ENCODE results near the gene ZNF511. TPM values are rescaled to one million over a fixed set of nuclear protein-coding genes. Genes with fewer than 3 reads are reported as not detected.

ZNF511 gene
- total RNA-seq, 1 experiment from 2014 or later, result 48.7 TPM

- DNase-seq, result no peak
- H3K27me3 ChIP-seq (ENCODE audit: control insufficient read depth, insufficient read depth, low read length), result peaks cover 8% of the 10 kb centered on the region
- no peak overlapping the region for H3K4me3 ChIP-seq (ENCODE audit: insufficient read depth, low read depth, low read length)
- peaks cover 9% of the 10 kb centered on the region for H3K36me3 ChIP-seq (replicated peaks; ENCODE audit: control insufficient read depth, insufficient read depth, low read length)
These were observed 29.1 kb upstream of the ZNF511 start for GRCh38 chr10:133279326-133280226.

GRCh38 chr10:133280391-133281059 lies 28.2 kb upstream of the ZNF511 start:
- DNase-seq, result no peak
- Histone ChIP-seq H3K27me3 (ENCODE audit: control insufficient read depth, insufficient read depth, low read length) (peaks cover 8% of the 10 kb centered on the region), H3K36me3 (replicated peaks; ENCODE audit: control insufficient read depth, insufficient read depth, low read length) (peaks cover 13% of the 10 kb centered on the region), H3K4me3 (ENCODE audit: insufficient read depth, low read depth, low read length) (no peak overlapping the region)

- Histone ChIP-seq H3K27me3 (ENCODE audit: control insufficient read depth, insufficient read depth, low read length) (peaks cover 6% of the 10 kb centered on the region), H3K36me3 (replicated peaks; ENCODE audit: control insufficient read depth, insufficient read depth, low read length) (peaks cover 13% of the 10 kb centered on the region)
- DNase-seq, result no peak
These were observed 27.6 kb upstream of the ZNF511 start for GRCh38 chr10:133281084-133281483.

GRCh38 chr10:133281628-133282372 lies 26.9 kb upstream of the ZNF511 start:
- Histone ChIP-seq H3K4me3 (ENCODE audit: insufficient read depth, low read depth, low read length) (no peak overlapping the region), H3K36me3 (replicated peaks; ENCODE audit: control insufficient read depth, insufficient read depth, low read length) (peaks cover 13% of the 10 kb centered on the region), H3K27me3 (ENCODE audit: control insufficient read depth, insufficient read depth, low read length) (no peaks in the 10 kb centered on the region)
- DNase-seq, result no peak

More at GRCh38 chr10:133281084-133281483, 27.6 kb upstream of the ZNF511 start:
- H3K4me3 ChIP-seq (ENCODE audit: insufficient read depth, low read depth, low read length), result no peak overlapping the region

GRCh38 chr10:133282846-133283390 lies 25.8 kb upstream of the ZNF511 start:
- DNase-seq, result no peak
- H3K4me3 ChIP-seq (ENCODE audit: insufficient read depth, low read depth, low read length), result no peak overlapping the region
- H3K27me3 ChIP-seq (ENCODE audit: control insufficient read depth, insufficient read depth, low read length), result no peaks in the 10 kb centered on the region
- peaks cover 15% of the 10 kb centered on the region for H3K36me3 ChIP-seq (replicated peaks; ENCODE audit: control insufficient read depth, insufficient read depth, low read length)

- no peak for DNase-seq
- H3K4me3 ChIP-seq (ENCODE audit: insufficient read depth, low read depth, low read length), result no peak overlapping the region
- no peaks in the 10 kb centered on the region for H3K27me3 ChIP-seq (ENCODE audit: control insufficient read depth, insufficient read depth, low read length)
- peaks cover 17% of the 10 kb centered on the region for H3K36me3 ChIP-seq (replicated peaks; ENCODE audit: control insufficient read depth, insufficient read depth, low read length)
These were observed 24.8 kb upstream of the ZNF511 start for GRCh38 chr10:133283931-133284330.

- H3K27me3 ChIP-seq (ENCODE audit: control insufficient read depth, insufficient read depth, low read length), result no peaks in the 10 kb centered on the region
- no peak overlapping the region for H3K4me3 ChIP-seq (ENCODE audit: insufficient read depth, low read depth, low read length)
- H3K36me3 ChIP-seq (replicated peaks; ENCODE audit: control insufficient read depth, insufficient read depth, low read length), result peaks cover 14% of the 10 kb centered on the region
- no peak for DNase-seq
These were observed 23.5 kb upstream of the ZNF511 start for GRCh38 chr10:133285217-133285616.

GRCh38 chr10:133286366-133286765 lies 22.3 kb upstream of the ZNF511 start:
- Histone ChIP-seq H3K4me3 (ENCODE audit: insufficient read depth, low read depth, low read length) (no peak overlapping the region), H3K27me3 (ENCODE audit: control insufficient read depth, insufficient read depth, low read length) (no peaks in the 10 kb centered on the region), H3K36me3 (replicated peaks; ENCODE audit: control insufficient read depth, insufficient read depth, low read length) (peaks cover 14% of the 10 kb centered on the region)
- no peak for DNase-seq

GRCh38 chr10:133287832-133288500 lies 20.7 kb upstream of the ZNF511 start:
- no peak for DNase-seq
- no peaks in the 10 kb centered on the region for H3K27me3 ChIP-seq (ENCODE audit: control insufficient read depth, insufficient read depth, low read length)
- H3K36me3 ChIP-seq (replicated peaks; ENCODE audit: control insufficient read depth, insufficient read depth, low read length), result peaks cover 17% of the 10 kb centered on the region
- H3K4me3 ChIP-seq (ENCODE audit: insufficient read depth, low read depth, low read length), result no peak overlapping the region

- no peak overlapping the region for H3K4me3 ChIP-seq (ENCODE audit: insufficient read depth, low read depth, low read length)
- no peaks in the 10 kb centered on the region for H3K27me3 ChIP-seq (ENCODE audit: control insufficient read depth, insufficient read depth, low read length)
- DNase-seq, result no peak
- peaks cover 16% of the 10 kb centered on the region for H3K36me3 ChIP-seq (replicated peaks; ENCODE audit: control insufficient read depth, insufficient read depth, low read length)
These were observed 19.0 kb upstream of the ZNF511 start for GRCh38 chr10:133289761-133290160.

- DNase-seq, result no peak
- peaks cover 24% of the 10 kb centered on the region for H3K36me3 ChIP-seq (replicated peaks; ENCODE audit: control insufficient read depth, insufficient read depth, low read length)
- H3K27me3 ChIP-seq (ENCODE audit: control insufficient read depth, insufficient read depth, low read length), result no peaks in the 10 kb centered on the region
- no peak overlapping the region for H3K4me3 ChIP-seq (ENCODE audit: insufficient read depth, low read depth, low read length)
These were observed 15.6 kb upstream of the ZNF511 start for GRCh38 chr10:133292919-133293809.

GRCh38 chr10:133293810-133294119 lies 14.9 kb upstream of the ZNF511 start:
- Histone ChIP-seq H3K27me3 (ENCODE audit: control insufficient read depth, insufficient read depth, low read length) (no peaks in the 10 kb centered on the region), H3K36me3 (replicated peaks; ENCODE audit: control insufficient read depth, insufficient read depth, low read length) (peaks cover 26% of the 10 kb centered on the region), H3K4me3 (ENCODE audit: insufficient read depth, low read depth, low read length) (no peak overlapping the region)
- DNase-seq, result no peak

GRCh38 chr10:133294189-133294588 lies 14.5 kb upstream of the ZNF511 start:
- no peaks in the 10 kb centered on the region for H3K27me3 ChIP-seq (ENCODE audit: control insufficient read depth, insufficient read depth, low read length)
- no peak overlapping the region for H3K4me3 ChIP-seq (ENCODE audit: insufficient read depth, low read depth, low read length)
- no peak for DNase-seq
- H3K36me3 ChIP-seq (replicated peaks; ENCODE audit: control insufficient read depth, insufficient read depth, low read length), result peaks cover 30% of the 10 kb centered on the region

Data from H7 (cell line).